Adipocyte (in vitro differentiated cells): ENCODE results near the gene SLIT3.

ENCODE experiments used
- DNase-seq: peaks from one replicate; pipeline ENCODE4 v3.0.0-alpha.2; 2015; ENCODE audit warnings: low read depth
- H3K27me3 ChIP-seq: replicated peaks from 2 replicates; pipeline ENCODE4 v1.7.0; 2013; ENCODE audit warnings: mild to moderate bottlenecking, low read length, moderate library complexity; ENCODE audit not compliant: control insufficient read depth, insufficient read depth
- H3K36me3 ChIP-seq: 2 replicates; pipeline ENCODE4 v1.7.0; 2013; ENCODE audit warnings: low read length, mild to moderate bottlenecking, moderate library complexity; ENCODE audit not compliant: control insufficient read depth, insufficient read depth, severe bottlenecking
- H3K4me1 ChIP-seq: 2 replicates; pipeline ENCODE4 v1.7.0; 2013; ENCODE audit warnings: mild to moderate bottlenecking, low read length, moderate library complexity; ENCODE audit not compliant: control insufficient read depth, insufficient read depth
- H3K4me3 ChIP-seq: 2 replicates; pipeline ENCODE4 v1.7.0; 2013; ENCODE audit warnings: mild to moderate bottlenecking, low read length, moderate library complexity
- H3K9ac ChIP-seq: 2 replicates; pipeline ENCODE4 v1.7.0; 2013; ENCODE audit warnings: mild to moderate bottlenecking, low read length, moderate library complexity
- H3K9me3 ChIP-seq: 2 replicates; pipeline ENCODE4 v1.7.0; 2013; ENCODE audit warnings: mild to moderate bottlenecking, low read length, moderate library complexity; ENCODE audit not compliant: control insufficient read depth

Gene SLIT3

GRCh38 chr5:169022718-169023117 is 278.2 kb downstream of the SLIT3 start:
- Histone ChIP-seq H3K9ac (no peak overlapping the region), H3K27me3 (no peaks in the 10 kb centered on the region), H3K9me3 (no peaks in the 10 kb centered on the region), H3K4me3 (no peak overlapping the region), H3K4me1 (no peaks in the 10 kb centered on the region), H3K36me3 (no peaks in the 10 kb centered on the region)
- no peak for DNase-seq

- Histone ChIP-seq H3K9ac (no peak overlapping the region), H3K4me3 (no peak overlapping the region), H3K9me3 (no peaks in the 10 kb centered on the region), H3K36me3 (peaks cover 3% of the 10 kb centered on the region), H3K27me3 (no peaks in the 10 kb centered on the region), H3K4me1 (no peaks in the 10 kb centered on the region)
- peak; percentile 33 for DNase-seq
Observed at GRCh38 chr5:169020102-169020501, 280.8 kb downstream of the SLIT3 start.

- no peak overlapping the region for H3K9ac ChIP-seq
- no peak for DNase-seq
- H3K4me1 ChIP-seq = no peaks in the 10 kb centered on the region
- no peaks in the 10 kb centered on the region for H3K27me3 ChIP-seq
- H3K9me3 ChIP-seq = no peaks in the 10 kb centered on the region
- H3K4me3 ChIP-seq = no peak overlapping the region
- peaks cover 3% of the 10 kb centered on the region for H3K36me3 ChIP-seq
Observed at GRCh38 chr5:169018925-169019324, 282.0 kb downstream of the SLIT3 start.

GRCh38 chr5:169015991-169016390 is 284.9 kb downstream of the SLIT3 start:
- H3K36me3 ChIP-seq = peaks cover 3% of the 10 kb centered on the region
- no peak for DNase-seq
- H3K27me3 ChIP-seq = no peaks in the 10 kb centered on the region
- H3K9me3 ChIP-seq = no peaks in the 10 kb centered on the region
- H3K4me3 ChIP-seq = no peak overlapping the region
- H3K4me1 ChIP-seq = peaks cover 3% of the 10 kb centered on the region
- no peak overlapping the region for H3K9ac ChIP-seq

- no peaks in the 10 kb centered on the region for H3K27me3 ChIP-seq
- no peak overlapping the region for H3K4me3 ChIP-seq
- no peak overlapping the region for H3K9ac ChIP-seq
- no peaks in the 10 kb centered on the region for H3K9me3 ChIP-seq
- H3K36me3 ChIP-seq = peaks cover 3% of the 10 kb centered on the region
- peaks cover 12% of the 10 kb centered on the region for H3K4me1 ChIP-seq
- DNase-seq = no peak
Observed at GRCh38 chr5:169013846-169014245, 287.1 kb downstream of the SLIT3 start.

GRCh38 chr5:169013208-169013728 is 287.7 kb downstream of the SLIT3 start:
- peaks cover 3% of the 10 kb centered on the region for H3K36me3 ChIP-seq
- no peaks in the 10 kb centered on the region for H3K9me3 ChIP-seq
- no peak overlapping the region for H3K9ac ChIP-seq
- H3K4me3 ChIP-seq = no peak overlapping the region
- H3K4me1 ChIP-seq = peaks cover 15% of the 10 kb centered on the region
- no peaks in the 10 kb centered on the region for H3K27me3 ChIP-seq
- DNase-seq = no peak

GRCh38 chr5:169012450-169012849 is 288.5 kb downstream of the SLIT3 start:
- no peaks in the 10 kb centered on the region for H3K9me3 ChIP-seq
- peaks cover 3% of the 10 kb centered on the region for H3K36me3 ChIP-seq
- no peak overlapping the region for H3K9ac ChIP-seq
- H3K27me3 ChIP-seq = no peaks in the 10 kb centered on the region
- no peak overlapping the region for H3K4me3 ChIP-seq
- peaks cover 15% of the 10 kb centered on the region for H3K4me1 ChIP-seq
- no peak for DNase-seq

GRCh38 chr5:169011451-169011850 is 289.5 kb downstream of the SLIT3 start:
- H3K36me3 ChIP-seq = no peaks in the 10 kb centered on the region
- no peak for DNase-seq
- peaks cover 21% of the 10 kb centered on the region for H3K4me1 ChIP-seq
- H3K27me3 ChIP-seq = no peaks in the 10 kb centered on the region
- H3K9ac ChIP-seq = no peak overlapping the region
- H3K9me3 ChIP-seq = no peaks in the 10 kb centered on the region
- H3K4me3 ChIP-seq = no peak overlapping the region

- peaks cover 22% of the 10 kb centered on the region for H3K4me1 ChIP-seq
- no peaks in the 10 kb centered on the region for H3K27me3 ChIP-seq
- no peak for DNase-seq
- H3K9ac ChIP-seq = no peak overlapping the region
- no peaks in the 10 kb centered on the region for H3K9me3 ChIP-seq
- H3K4me3 ChIP-seq = no peak overlapping the region
- no peaks in the 10 kb centered on the region for H3K36me3 ChIP-seq
Observed at GRCh38 chr5:169011009-169011408, 289.9 kb downstream of the SLIT3 start.

- no peaks in the 10 kb centered on the region for H3K36me3 ChIP-seq
- no peak overlapping the region for H3K4me3 ChIP-seq
- DNase-seq = no peak
- no peak overlapping the region for H3K9ac ChIP-seq
- H3K27me3 ChIP-seq = no peaks in the 10 kb centered on the region
- no peaks in the 10 kb centered on the region for H3K9me3 ChIP-seq
- peaks cover 29% of the 10 kb centered on the region for H3K4me1 ChIP-seq
Observed at GRCh38 chr5:169009123-169009522, 291.8 kb downstream of the SLIT3 start.

GRCh38 chr5:169006842-169007790 is 293.8 kb downstream of the SLIT3 start:
- no peak overlapping the region for H3K9ac ChIP-seq
- H3K9me3 ChIP-seq = no peaks in the 10 kb centered on the region
- no peak for DNase-seq
- peaks cover 34% of the 10 kb centered on the region for H3K4me1 ChIP-seq
- H3K36me3 ChIP-seq = no peaks in the 10 kb centered on the region
- no peak overlapping the region for H3K4me3 ChIP-seq
- H3K27me3 ChIP-seq = no peaks in the 10 kb centered on the region
